ENCODE data around the gene PLCB4.

PLCB4 gene

DNA sequence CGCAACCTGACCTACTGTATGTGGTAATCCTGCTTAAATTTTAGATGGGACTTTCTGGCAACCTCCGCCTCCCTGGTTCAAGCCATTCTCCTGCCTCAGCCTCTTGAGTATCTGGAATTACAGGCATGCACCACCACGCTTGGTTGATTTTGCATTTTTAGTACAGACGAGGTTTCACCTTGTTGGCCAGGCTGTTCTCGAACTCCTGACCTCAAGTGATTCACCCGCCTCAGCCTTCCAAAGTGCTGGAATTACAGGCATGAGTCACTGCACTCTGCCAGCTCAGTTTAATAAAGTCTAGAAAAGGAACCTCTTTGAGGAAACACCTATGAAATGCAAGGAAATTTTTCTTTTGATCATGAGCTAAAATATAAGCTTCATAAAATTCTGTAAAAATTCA, 9.0 kb upstream of the PLCB4 start:
- no peak for DNase-seq (ENCODE audit: extremely low read depth in 1 of 2, low read depth in 1 of 2)

DNA sequence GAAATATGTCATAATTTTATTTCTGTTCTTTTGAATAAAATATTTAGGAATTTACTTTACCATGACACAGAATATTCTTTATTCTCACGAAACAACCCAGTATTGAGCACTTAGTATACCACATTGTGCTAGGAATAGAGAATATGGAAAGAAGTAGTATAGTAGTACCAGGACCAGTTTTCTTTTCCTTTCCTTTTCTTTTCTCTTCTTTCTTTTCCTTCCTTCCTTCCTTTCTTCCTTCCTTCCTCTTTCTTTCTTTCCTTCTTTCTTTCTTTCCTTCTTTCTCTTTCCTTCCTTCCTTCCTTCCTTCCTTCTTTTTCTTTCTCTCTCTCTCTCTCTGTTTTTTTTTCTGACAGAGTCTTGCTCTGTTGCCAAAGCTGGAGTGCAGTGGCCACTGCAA, 7.5 kb upstream of the PLCB4 start:
- no peak for DNase-seq (ENCODE audit: extremely low read depth in 1 of 2, low read depth in 1 of 2)

DNA sequence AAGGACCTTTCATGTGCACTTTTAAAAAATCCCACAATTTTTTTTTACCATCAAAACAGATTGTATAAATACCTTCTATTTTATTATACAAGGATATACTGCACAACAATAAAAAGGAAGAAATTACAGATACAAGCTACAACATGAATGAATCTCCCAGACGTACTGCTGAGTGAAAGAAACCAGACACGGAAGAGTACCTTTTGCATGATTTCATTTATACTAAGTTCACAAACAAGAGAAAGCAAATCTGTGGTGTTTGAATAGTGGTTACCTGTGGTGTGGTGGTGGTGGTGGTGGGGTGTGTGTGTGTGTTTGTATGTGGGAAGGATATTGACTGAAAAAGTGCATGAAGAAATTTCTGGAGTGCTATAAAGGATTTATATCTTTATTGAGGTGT, 6.8 kb upstream of the PLCB4 start:
- DNase-seq (ENCODE audit: extremely low read depth in 1 of 2, low read depth in 1 of 2), result no peak

DNA sequence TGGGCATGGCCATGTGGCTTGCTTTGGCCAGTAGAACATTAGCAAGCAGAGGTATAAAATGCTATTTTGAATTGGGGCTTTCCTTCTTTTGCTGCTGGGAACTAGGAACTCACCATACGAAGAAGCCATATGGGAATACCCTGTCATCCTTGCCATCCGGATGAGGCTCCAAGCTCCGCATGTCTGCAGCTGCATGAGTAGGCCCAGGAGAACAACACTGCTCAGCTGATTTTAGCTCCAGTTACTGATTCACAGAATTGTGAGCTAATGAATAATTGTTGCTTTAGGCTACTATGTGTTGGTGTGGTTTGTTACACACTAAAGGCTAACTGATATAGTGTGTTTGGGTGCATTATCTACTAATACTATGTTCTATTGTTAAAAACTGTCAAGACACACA, 2.7 kb upstream of the PLCB4 start:
- no peak for DNase-seq (ENCODE audit: extremely low read depth in 1 of 2, low read depth in 1 of 2)

DNA sequence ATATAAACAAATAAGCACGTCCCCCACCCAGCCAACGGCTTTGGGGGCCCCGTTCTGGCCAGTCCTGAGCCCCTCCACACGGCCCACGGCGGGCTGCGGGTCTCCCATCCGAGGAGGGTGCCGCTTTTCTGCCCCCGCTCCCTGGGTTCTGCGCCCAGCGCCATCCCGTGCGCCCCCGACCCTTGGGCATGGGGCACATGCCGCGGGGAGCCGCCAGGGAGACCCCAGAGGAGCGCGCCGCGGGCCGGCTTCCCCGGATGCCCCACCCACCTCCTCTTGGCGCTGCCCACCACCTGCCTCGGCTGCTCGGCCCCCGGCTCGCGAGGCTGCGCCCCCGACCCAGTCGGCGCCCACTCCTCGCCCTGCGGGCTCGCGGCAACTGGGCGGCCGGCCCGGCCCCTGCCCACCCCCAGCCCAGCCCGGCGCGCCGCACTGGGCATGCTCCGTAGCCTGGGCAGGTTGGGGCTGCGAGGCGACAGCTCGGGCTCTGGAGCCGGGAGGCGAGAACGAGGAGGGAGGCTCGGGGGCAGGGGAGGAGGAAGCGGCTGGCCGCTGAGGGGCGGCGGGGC, 570 bp upstream of the PLCB4 start:
- no peak for DNase-seq (ENCODE audit: extremely low read depth in 1 of 2, low read depth in 1 of 2)

DNA sequence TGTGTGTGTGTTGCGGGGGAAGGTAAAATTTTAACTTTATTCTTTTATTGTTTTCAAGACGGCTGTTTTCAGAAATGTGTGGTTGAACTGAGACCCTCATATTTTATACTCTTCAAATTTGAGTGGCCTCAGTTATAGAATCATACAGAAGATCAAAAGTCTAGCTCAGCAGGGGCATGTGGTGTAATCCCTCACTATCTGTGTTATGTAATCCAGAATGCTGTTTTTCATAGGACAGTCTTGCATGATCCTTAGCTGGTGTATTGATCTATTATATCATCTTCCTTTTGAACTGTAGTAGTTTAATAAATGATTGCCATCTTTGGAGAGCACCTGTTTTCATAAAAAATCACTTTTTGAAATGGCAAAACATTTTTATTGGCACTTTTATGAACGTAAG, 1.4 kb downstream of the PLCB4 start:
- no peak for DNase-seq (ENCODE audit: extremely low read depth in 1 of 2, low read depth in 1 of 2)

DNA sequence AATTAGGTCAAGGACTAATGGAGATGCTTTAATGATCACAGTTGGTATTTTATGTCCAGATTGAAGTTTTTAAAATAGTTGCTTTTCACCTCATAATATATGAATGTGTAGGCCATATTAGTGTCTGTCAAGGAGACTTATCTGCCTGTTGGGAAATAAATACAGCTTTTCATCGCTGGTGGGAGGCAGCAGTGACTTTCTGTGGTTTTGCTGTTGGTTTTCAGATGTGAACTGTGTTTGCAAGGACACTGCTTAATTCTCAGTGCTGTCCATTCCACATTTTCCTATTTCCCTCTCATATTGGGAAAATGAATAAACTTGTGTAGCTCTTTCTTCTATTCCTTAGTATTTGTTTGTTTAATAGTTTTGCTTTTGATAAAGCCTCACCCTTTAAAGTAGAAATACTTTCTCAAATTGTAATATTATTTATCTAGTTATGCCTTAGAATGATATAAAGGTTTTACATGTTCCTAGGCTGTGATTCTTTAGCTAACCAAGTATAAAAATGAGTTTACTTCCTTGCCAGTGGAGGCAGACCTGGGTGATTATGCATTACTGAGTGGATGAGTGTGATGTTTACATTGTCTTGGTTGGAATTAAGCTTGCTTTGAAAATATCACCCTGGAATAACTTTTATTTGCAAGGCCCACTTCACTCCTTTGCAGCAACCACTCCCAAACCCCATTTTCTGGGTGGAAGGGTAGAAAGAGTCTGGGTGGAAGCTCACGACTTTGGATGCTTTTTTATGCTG, 3.3 kb downstream of the PLCB4 start:
- no peak for DNase-seq (ENCODE audit: extremely low read depth in 1 of 2, low read depth in 1 of 2)

DNA sequence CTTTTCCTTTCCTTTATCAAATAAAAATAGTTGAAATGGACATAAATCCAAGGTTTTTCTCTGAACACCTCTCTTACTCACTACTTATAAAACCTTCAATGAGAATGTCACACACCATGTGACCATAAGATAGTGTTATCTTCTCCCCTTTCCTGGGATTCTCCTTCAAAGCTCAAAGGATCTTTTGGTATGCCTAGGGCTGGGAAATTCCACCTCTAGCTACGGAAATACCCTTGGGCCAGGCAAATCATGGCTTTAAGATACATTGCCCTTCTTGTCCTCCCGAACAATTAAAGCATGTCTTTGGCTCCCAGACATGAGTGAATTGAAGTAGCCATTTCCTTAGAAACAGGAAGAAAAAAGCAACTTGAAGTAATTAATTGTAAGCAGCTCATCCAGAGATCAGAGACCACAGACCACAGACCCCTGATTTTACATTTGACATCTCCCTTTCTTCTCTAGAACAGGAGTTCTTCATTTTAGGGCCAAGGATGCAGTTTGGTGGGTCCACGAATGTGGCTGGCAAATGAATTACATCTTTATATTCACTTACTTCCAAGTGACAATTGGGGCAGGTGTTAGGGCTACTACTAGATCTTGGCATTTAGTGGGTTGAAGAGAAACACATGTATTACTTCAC, 4.1 kb downstream of the PLCB4 start:
- no peak for DNase-seq (ENCODE audit: extremely low read depth in 1 of 2, low read depth in 1 of 2)

DNA sequence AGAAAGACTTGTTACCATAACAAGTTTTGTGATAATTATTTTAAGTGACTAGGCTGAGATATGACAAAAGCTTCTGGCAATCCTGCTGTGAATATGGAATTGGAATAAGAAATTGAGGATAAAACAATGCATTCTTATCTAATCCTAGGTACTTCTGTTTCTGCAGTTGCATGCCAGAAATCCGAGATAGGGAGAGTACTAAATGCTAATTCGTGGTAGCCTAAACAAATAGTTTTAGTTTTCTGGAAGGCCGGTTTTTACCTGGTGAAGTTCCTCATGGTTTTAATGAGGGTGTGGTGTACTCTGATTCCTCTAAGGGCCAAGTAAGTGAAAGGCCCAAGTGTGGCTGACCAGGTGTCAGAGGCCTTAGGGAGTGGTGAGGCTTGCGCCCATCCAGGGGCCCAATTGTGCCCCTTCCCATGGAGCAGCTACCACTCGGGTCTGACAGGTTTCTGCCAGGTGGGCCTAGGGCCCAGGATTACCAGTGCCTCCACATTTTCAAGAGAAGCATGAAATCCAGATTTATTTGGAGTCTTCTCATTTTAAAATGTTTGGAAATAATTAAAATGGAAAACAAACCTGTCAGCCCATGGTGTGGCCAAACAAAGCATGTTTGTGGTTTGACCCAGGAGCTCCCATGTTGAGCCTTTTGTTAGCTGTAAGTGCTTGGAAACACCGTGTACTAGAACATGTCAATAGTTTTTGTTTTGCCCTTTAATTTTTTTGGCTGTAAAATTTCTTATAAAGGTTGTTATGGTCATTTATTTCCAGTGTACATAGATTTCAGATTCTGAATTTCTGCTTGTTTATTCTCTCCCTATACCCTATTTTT, 6.6 kb downstream of the PLCB4 start:
- no peak for DNase-seq (ENCODE audit: extremely low read depth in 1 of 2, low read depth in 1 of 2)

DNA sequence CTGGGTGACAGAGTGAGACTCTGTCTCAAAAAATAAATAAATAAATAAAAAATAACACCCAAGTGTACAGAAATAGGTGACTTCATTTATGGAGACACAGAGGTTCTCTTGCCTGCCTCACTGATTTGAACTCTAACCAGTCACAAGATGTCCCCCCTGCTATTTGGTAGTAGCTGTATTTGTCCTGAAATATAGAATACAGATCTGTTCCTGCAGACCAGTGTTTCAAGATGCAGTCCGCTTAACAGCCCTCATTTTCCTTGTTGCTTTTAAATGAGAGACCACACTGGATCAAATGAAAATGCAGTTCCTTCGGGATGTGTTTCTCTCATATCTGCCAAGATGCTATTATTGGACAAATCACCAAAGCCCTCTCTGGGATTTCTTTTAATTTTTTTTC, 7.6 kb downstream of the PLCB4 start:
- DNase-seq (ENCODE audit: extremely low read depth in 1 of 2, low read depth in 1 of 2), result no peak

DNA sequence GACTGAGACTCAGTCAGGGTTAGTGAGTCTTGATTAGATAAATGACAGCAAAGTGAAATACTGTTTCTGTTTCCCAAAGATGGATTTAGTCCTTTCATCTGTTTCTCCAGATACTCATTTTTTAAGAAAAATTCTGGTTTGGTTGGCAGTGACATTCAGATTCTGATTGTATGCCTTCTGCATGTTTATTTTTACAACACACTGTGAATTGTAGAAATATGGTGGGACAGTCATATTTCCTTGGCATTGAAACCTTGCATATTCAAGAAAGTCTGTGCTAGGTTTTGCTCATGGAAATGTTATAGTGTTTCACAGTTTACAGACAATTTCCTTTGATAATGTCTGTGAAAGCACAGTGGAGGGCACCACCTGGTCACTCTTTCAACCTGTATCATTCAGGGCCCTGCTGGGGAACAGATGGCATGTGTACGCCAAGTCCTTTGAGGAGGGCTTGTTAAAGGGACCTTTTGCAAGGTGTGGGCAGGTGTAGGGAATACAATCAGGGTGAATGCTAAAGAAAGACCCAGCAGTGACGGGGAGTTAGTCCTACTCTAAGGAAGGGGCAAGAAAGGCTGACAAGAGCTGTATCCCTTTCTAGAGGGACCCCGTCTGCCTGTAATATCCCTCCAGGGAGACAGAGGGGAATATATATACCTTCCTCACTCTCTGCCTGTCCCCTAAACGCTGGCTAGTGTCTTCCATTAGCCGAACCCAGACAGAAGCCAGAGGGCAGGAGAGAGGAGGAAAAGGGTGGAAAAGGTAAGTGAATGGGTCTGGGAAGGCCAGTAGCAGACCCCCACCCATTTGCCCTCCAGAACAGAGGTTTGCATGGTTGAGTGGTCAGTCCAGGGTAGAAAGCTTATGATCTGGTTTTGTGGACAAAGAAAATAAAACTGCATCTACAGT, 10.2 kb downstream of the PLCB4 start:
- no peak for DNase-seq (ENCODE audit: extremely low read depth in 1 of 2, low read depth in 1 of 2)

DNA sequence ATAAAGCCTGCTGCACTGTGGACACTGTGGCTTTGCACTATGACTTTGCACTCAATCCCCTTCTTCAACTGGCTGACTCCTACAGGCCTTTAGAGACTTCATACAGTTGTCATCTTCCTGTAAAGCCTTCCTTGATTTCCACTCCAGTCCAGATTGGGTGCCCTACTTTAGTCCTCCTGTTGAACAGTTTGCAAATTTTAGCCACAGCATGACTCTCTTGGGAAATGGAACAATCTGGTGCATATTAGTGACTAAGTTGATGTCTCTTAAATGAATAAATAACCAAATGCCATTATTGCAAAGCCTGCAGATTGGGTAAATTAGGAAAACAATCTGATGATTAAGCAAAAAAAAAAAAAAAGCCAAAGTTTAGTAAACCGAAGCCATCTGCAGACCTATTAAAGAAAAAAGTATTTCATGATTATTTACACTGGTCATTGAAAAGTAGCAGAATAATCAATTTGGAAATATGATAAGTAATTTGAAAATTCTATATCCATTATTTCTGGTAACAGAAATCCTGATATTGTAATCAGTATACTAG, 12.6 kb downstream of the PLCB4 start:
- DNase-seq (ENCODE audit: extremely low read depth in 1 of 2, low read depth in 1 of 2), result no peak

DNA sequence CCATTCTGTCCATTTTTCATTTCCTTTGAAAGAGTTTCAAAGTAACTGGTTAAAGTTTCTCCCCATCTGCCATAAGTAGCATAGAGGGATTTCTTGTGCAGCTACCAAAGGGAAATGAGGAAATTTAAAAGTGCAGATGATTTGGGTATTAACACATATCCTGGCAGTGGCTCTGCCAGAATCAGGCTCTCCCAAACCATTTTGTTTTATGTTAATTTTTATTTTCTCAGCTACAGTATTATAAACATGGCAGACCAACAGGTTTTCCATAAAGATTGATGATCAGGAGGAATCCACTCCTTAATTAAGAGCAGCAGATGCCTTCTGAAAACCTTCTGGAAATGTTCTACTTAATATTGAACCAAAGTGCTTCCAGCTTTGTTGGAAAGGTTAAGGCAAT, 13.9 kb downstream of the PLCB4 start:
- no peak for DNase-seq (ENCODE audit: extremely low read depth in 1 of 2, low read depth in 1 of 2)

DNA sequence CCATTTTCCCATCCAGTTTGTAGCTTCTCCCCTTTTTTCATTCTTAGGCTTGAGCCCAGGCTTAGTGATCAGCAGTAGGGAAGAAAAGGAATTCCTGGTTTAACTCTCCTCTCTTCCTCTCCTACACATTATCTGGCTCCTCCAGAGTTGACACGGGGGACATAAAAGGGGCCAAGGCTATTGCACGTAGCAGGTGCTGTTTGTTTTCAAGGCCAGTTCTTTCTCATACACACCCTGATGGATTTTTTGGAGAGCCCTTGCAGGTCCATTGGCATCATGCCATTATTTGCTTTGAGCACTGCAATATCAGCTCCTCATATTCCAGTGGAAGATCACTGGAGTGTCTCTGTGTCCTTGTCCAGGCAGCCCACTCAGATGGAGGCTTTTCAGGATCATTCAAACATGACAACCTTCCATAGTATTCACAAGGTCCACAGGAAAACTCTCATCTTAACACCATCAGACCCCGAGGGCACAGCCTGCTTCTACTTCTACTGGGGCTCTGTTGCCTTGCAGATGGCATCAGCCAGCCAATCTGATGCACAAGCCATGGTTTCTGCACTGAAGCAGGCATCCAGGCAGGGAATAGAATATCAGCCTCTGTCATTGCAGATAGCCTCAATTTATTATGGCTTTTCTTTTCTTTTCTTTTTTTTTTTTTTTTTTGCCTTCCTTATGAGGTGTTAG, 18.8 kb downstream of the PLCB4 start:
- DNase-seq (ENCODE audit: extremely low read depth in 1 of 2, low read depth in 1 of 2), result no peak

DNA sequence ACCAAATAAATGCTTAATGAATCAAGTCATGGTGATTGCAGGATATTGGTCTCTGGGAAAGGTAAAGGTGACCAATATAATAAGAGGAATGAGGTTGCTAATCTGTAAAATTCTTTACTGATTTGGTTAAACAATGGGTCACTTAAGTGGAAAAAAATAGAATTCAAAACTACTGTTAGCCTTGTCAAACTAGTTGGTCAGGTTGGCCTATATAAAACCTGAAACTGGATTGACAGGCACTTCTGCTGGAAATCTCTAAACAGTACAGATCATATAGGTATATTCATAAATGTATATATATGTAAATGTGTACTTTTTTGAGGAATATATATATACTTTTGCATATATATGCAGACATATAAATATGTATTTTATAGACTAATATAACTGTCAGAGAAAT, 19.7 kb downstream of the PLCB4 start:
- DNase-seq (ENCODE audit: extremely low read depth in 1 of 2, low read depth in 1 of 2), result no peak

DNA sequence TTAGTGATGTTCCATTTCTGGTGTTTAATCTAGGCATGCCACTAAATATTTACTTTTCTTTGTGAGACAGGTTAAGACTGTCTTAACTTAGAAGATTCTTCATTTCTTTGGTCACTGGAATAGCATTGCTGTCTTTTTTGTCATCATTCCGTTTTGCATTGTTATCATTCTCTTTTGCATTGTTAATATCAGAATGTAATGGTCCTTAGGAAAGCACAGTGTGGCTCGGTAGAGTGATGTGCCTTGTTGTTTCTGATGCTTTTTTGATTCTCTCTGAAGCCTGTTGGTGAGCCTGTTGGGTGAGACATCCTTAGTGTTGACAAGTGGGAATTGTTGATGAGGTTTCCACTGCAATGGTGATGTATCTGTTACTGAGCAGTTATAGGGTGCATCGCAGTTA, 23.2 kb downstream of the PLCB4 start:
- DNase-seq (ENCODE audit: extremely low read depth in 1 of 2, low read depth in 1 of 2), result no peak

DNA sequence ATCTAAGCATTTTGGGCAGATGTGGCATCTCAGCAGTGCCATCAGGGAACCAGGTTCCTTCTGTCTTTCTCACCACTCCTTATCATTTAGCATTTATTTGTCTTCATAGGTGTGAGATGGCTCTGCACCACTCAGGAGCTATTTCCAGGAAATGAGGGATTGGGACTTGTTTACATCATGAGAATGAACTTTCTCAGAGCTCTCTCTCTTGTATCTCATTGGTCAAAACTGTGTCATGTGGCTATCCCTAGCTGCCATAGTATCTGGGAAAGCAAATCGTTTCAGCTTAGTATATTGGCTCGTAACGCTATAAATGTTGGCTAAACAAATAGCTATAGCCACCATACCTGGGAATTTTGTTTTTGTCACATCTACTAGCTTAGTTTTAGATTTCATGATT, 23.8 kb downstream of the PLCB4 start:
- no peak for DNase-seq (ENCODE audit: extremely low read depth in 1 of 2, low read depth in 1 of 2)

DNA sequence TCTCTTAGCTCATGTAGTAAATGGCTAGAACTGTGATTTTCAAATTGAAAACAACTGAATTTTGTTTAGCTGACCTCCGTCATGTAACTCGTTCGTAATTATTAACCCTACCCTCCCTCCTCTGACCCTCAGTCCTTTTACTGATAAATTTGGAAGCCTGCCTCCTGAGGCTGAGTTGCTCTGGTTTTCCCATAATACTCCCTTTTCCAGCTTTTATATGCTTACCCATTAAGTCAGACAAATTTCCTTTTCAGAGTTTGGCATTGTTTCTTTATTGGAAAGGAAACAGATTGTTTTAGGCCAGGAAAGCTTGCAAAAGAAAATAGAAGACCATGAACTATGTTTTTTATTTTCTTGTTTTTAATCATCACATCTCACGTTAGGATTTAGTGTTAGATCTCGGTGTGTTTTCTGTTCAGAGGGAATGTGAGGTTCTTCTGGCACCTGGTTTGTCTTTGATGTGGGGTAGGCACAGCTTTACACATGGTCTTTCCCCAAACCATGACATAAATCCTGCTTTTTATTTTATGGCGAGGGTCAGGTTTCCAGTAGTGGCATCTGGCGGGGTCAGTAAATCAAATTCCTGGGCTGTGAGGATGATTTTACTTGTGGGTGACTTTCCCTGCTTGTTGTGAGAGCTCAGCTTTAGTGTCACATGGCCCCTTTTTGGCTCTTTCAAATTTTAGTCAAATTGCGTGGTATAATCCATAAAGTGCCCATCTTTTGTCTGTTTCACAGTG, 24.5 kb downstream of the PLCB4 start:
- DNase-seq (ENCODE audit: extremely low read depth in 1 of 2, low read depth in 1 of 2), result no peak

DNA sequence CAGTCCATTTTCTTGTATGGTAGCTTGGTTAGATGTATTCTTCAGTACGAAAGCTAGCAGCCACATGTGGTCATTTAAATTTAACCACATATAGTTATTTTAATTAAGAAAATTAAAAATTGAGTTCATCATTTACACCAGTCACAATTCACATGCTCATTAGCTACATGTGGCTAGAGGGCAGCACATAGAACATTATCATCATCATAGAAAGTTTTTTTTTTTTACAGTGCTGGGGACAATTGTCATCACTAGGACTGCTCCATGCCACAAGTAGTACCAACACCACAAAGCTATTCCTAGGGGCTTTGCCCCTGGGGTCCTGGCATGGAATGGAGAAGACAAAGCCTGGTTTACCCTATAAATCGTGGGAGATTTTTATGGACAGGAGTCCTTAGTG, 30.5 kb downstream of the PLCB4 start:
- DNase-seq (ENCODE audit: extremely low read depth in 1 of 2, low read depth in 1 of 2), result no peak

Measured in stimulated activated CD8-positive, alpha-beta memory T cell treated with anti-CD3 and anti-CD28 coated beads, Interleukin-7, amount 100 ng/mL, for 48 hours (primary cell).